PC-3 (cell line): ENCODE data around the gene MANEAL. TPM values are rescaled to one million over a fixed set of nuclear protein-coding genes. Genes with fewer than 3 reads are reported as not detected.

ENCODE experiments used
- ATAC-seq: fragments of 200-7000 bp; cut with Tn5 transposase; 2 replicates; pipeline ENCODE4 v1.9.1; 2020; ENCODE audit warnings: mild to moderate bottlenecking, moderate library complexity
- BruUV-seq: library from RNA; stranded (reverse); fragments of 400-500 nt; replicated peaks from 2 replicates; lab custom pipeline; 2021; lab: Mats Ljungman, UMichigan
- CTCF ChIA-PET: fragments of 300-600 bp; sonication (Branson Sonifier 250); formaldehyde crosslinking; loops from one replicate; lab custom pipeline; 2022; ENCODE audit warnings: antibody characterized with exemption; lab: Charles Lee
- POLR2A ChIA-PET: fragments of 300-600 bp; sonication (Branson Sonifier 250); formaldehyde crosslinking; loops from one replicate; lab custom pipeline; 2022; ENCODE audit warnings: antibody characterized with exemption; ENCODE audit not compliant: unreplicated experiment; lab: Charles Lee
- DNase-seq: peaks from one replicate; pipeline ENCODE4 v3.0.0-alpha.2; 2015
- H2AFZ ChIP-seq: fragments of 300-600 bp; sonication (generic); 2 replicates; pipeline ENCODE4 v1.6.0; 2016; ENCODE audit warnings: antibody characterized with exemption, low read length
- H3F3A ChIP-seq: fragments of 300-600 bp; sonication (generic); one replicate; pipeline ENCODE4 v1.6.0; 2017; ENCODE audit warnings: antibody characterized with exemption, low read length, control low read depth, mild to moderate bottlenecking; ENCODE audit not compliant: unreplicated experiment
- H3K27ac ChIP-seq: fragments of 300-600 bp; sonication (generic); 2 replicates; pipeline ENCODE4 v1.5.1; 2016; ENCODE audit warnings: mild to moderate bottlenecking, low read length
- H3K27me3 ChIP-seq: fragments of 300-600 bp; sonication (generic); 2 replicates; pipeline ENCODE4 v1.6.1; 2016; ENCODE audit warnings: low read length, mixed read lengths
- H3K36me3 ChIP-seq: fragments of 300-600 bp; sonication (generic); 2 replicates; pipeline ENCODE4 v1.6.1; 2016; ENCODE audit warnings: low read depth, mixed run types, low read length, mixed read lengths
- H3K4me1 ChIP-seq: fragments of 300-600 bp; sonication (generic); 2 replicates; pipeline ENCODE4 v1.5.1; 2016; ENCODE audit warnings: low read length; ENCODE audit not compliant: insufficient read depth
- H3K4me2 ChIP-seq: fragments of 300-600 bp; sonication (generic); 2 replicates; pipeline ENCODE4 v1.6.0; 2016; ENCODE audit warnings: low read length
- H3K4me3 ChIP-seq: fragments of 300-600 bp; sonication (generic); 2 replicates; pipeline ENCODE4 v1.5.1; 2016; ENCODE audit warnings: mild to moderate bottlenecking, low read length, mixed read lengths
- H3K79me2 ChIP-seq: fragments of 300-600 bp; sonication (generic); 2 replicates; pipeline ENCODE4 v1.6.1; 2017; ENCODE audit warnings: low read length, mixed read lengths
- H3K9ac ChIP-seq: fragments of 300-600 bp; sonication (generic); 2 replicates; pipeline ENCODE4 v1.6.0; 2016; ENCODE audit warnings: mild to moderate bottlenecking, low read length
- H3K9me2 ChIP-seq: fragments of 300-600 bp; sonication (generic); replicated peaks from 2 replicates; pipeline ENCODE4 v1.6.1; 2016; ENCODE audit warnings: mixed run types, low read length, mixed read lengths
- H3K9me3 ChIP-seq: fragments of 300-600 bp; sonication (generic); 2 replicates; pipeline ENCODE4 v1.6.1; 2016; ENCODE audit warnings: low read length, mixed read lengths
- H4K20me1 ChIP-seq: fragments of 300-600 bp; sonication (generic); 2 replicates; pipeline ENCODE4 v1.6.1; 2016; ENCODE audit warnings: low read length, mixed read lengths
- EZH2 ChIP-seq: fragments of 300-600 bp; sonication (generic); IDR thresholded peaks from one replicate; pipeline ENCODE4 v1.6.1; 2017; ENCODE audit warnings: antibody characterized with exemption, mild to moderate bottlenecking, low read length; ENCODE audit not compliant: unreplicated experiment
- EZH2phosphoT487 ChIP-seq: fragments of 300-600 bp; sonication (generic); IDR thresholded peaks from 2 replicates; pipeline ENCODE4 v1.6.1; 2018; ENCODE audit warnings: mild to moderate bottlenecking, antibody characterized with exemption, low read length, borderline replicate concordance
- intact Hi-C: fragments of 100-400 bp; cut with micrococcal nuclease; formaldehyde crosslinking; loops from 2 replicates; pipeline ENCODE4 v1.9.0; 2023
- total RNA-seq: library from RNA; depleted of rRNA; stranded (reverse); fragments of >200 nt; gene quantifications from 2 replicates; pipeline ENCODE4 v1.2.3, GENCODE V29; 2014; rRNA removed
- TF ChIP-seq, protein P1 (sequence below): fragments of 300-600 bp; sonication (generic); conservative IDR thresholded peaks from 2 replicates; pipeline ENCODE4 v1.5.1; 2017; ENCODE audit warnings: antibody characterized with exemption, low read depth, mild to moderate bottlenecking, low read length

Gene MANEAL
- total RNA-seq, 1 experiment from 2014 or later = 47.6 TPM

DNA sequence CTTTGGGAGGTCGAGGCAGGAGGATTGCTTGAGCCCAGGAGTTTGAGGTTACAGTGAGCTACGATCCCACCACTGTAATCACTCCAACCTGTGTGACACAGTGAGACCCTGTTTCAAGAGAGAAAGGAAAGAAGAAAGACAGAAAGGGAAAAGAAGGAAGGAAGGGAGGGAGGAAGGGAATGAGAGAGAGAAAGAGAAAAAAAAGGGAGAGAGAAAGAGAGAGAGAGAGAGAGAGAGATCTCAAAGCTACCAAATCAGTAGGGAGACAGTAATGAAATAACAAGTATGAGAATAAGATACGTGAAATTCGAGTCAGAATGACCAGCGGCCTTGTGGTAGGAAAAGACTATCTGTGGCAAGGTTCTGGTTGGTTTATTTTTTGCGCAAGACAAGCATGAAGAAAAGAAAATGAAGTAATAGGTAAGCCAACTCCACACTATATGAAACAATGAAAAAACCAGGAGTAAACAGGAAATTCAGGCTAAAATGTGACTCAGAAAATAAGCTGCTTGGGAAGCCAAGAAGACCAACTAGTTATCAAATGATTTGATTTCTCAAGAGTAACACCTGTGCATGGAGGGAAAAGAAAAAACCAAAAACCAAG, 56.8 kb downstream of the MANEAL start:
- CTCF ChIA-PET = interaction anchor here (1.3 kb wide), 1 partner anchor 9 kb away, joined by 3 read pairs; the partner anchor contains the start of gene MTF1
- intact Hi-C loops = no loop called here

More for the DNA sequence above, 56.8 kb downstream of the MANEAL start:
- Histone ChIP-seq H3K4me1 (peaks cover 10% of the 10 kb centered on the region), H3K36me3 (peaks cover 11% of the 10 kb centered on the region; the same call in 1 of the 2 replicates), H3K4me2 (no peak overlapping the region), H3K27me3 (no peaks in the 10 kb centered on the region), H4K20me1 (peaks cover 11% of the 10 kb centered on the region; the same call in 1 of the 2 replicates), H3K9ac (no peak overlapping the region), H2AFZ (no peak overlapping the region), H3K79me2 (peaks cover 75% of the 10 kb centered on the region), H3F3A (no peaks in the 10 kb centered on the region), H3K9me3 (no peaks in the 10 kb centered on the region), H3K4me3 (no peak overlapping the region), H3K9me2 (no peaks in the 10 kb centered on the region), H3K27ac (no peak overlapping the region)
- ATAC-seq (no peak), DNase-seq (peak; percentile 32)
- BruUV-seq = no TSS peak
- POLR2A ChIA-PET = interaction anchor here (0.5 kb wide), 1 partner anchor 162 kb away, joined by 3 read pairs; no protein-coding TSS in a partner anchor
- TF ChIP-seq EZH2 = no peak
- TF ChIP-seq, protein P1, sequence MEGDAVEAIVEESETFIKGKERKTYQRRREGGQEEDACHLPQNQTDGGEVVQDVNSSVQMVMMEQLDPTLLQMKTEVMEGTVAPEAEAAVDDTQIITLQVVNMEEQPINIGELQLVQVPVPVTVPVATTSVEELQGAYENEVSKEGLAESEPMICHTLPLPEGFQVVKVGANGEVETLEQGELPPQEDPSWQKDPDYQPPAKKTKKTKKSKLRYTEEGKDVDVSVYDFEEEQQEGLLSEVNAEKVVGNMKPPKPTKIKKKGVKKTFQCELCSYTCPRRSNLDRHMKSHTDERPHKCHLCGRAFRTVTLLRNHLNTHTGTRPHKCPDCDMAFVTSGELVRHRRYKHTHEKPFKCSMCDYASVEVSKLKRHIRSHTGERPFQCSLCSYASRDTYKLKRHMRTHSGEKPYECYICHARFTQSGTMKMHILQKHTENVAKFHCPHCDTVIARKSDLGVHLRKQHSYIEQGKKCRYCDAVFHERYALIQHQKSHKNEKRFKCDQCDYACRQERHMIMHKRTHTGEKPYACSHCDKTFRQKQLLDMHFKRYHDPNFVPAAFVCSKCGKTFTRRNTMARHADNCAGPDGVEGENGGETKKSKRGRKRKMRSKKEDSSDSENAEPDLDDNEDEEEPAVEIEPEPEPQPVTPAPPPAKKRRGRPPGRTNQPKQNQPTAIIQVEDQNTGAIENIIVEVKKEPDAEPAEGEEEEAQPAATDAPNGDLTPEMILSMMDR = no peak
- no peak for TF ChIP-seq EZH2phosphoT487

Other genes with a start within 250 kb of the MANEAL start
- 23.1 and 36.0 TPM in 2 replicates for gene SNIP1, start 239.6 kb upstream of the MANEAL start, total RNA-seq
- gene DNALI1, start 236.9 kb upstream of the MANEAL start, total RNA-seq = not detected in 2 replicates
- 93.4 and 110 TPM in 2 replicates for gene GNL2, start 197.9 kb upstream of the MANEAL start, total RNA-seq
- gene RSPO1, start 159.0 kb upstream of the MANEAL start, total RNA-seq = not detected in 2 replicates
- 30.1 and 31.8 TPM in 2 replicates for gene CDCA8, start 101.3 kb upstream of the MANEAL start, total RNA-seq
- 1.8 and 3.5 TPM in 2 replicates for gene EPHA10, start 28.7 kb upstream of the MANEAL start, total RNA-seq
- gene C1orf122, start 13.9 kb downstream of the MANEAL start, total RNA-seq = 70.1 and 72.5 TPM in 2 replicates
- 41.8 and 51.9 TPM in 2 replicates for gene YRDC, start 14.4 kb downstream of the MANEAL start, total RNA-seq
- 5.4 and 10.7 TPM in 2 replicates for gene MTF1, start 65.7 kb downstream of the MANEAL start, total RNA-seq
- 10.5 and 12.1 TPM in 2 replicates for gene INPP5B, start 153.2 kb downstream of the MANEAL start, total RNA-seq
- 103 and 142 TPM in 2 replicates for gene SF3A3, start 196.2 kb downstream of the MANEAL start, total RNA-seq
- 3.6 and 6.3 TPM in 2 replicates for gene FHL3, start 211.7 kb downstream of the MANEAL start, total RNA-seq
- gene UTP11, start 218.9 kb downstream of the MANEAL start, total RNA-seq = 33.8 and 48.1 TPM in 2 replicates